Measurements from ENCODE around the gene SPINK1. TPM values are rescaled to one million over a fixed set of nuclear protein-coding genes. Genes with fewer than 3 reads are reported as not detected.

Gene SPINK1
- total and polyA plus RNA-seq, 7 donors: 4.6 to 537 (median 224) TPM; not detected in 3

DNA sequence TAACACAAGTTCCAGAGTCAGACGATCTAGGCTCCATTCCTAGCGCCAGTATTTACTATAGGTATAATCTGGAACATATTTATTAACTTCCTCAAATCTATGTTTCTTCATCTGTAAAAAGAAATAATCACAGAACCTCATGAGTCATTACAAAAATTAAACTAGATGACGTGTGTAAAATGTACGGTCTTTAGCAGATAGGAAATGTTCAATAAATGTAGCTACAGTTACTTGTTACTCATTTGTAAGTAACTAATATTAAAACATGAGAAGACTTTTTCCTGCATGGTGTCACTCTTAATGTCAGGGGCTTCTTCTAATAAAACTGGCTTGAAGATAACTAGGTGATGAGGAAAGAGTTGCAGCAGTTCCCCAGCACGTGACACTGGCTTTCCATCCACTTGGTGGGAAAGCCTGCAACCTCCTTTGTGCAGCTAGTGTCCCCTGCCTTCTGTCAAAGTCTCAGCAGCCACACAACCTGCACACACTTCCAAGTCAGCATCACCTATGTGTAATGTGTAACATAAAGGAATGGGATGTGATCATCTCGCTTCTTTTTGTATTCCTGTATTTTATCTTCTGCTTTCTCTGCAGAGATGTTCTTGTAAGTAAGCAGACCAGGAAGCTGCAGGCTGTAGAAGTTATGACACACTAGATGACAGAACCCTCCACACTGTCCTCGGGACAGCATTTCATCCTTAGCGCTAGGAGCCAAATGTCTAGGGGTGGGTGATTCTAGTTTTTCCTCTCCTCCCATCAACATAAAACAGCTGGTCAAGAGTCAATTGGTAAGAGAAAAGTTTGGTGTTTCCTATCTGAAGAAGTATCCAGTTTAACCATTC is 47.1 kb downstream of the SPINK1 start:
- WGBS, 2 donors: 43 to 66% methylated on average over 8 of the region's 8 CpGs
- TF ChIP-seq, protein P1, sequence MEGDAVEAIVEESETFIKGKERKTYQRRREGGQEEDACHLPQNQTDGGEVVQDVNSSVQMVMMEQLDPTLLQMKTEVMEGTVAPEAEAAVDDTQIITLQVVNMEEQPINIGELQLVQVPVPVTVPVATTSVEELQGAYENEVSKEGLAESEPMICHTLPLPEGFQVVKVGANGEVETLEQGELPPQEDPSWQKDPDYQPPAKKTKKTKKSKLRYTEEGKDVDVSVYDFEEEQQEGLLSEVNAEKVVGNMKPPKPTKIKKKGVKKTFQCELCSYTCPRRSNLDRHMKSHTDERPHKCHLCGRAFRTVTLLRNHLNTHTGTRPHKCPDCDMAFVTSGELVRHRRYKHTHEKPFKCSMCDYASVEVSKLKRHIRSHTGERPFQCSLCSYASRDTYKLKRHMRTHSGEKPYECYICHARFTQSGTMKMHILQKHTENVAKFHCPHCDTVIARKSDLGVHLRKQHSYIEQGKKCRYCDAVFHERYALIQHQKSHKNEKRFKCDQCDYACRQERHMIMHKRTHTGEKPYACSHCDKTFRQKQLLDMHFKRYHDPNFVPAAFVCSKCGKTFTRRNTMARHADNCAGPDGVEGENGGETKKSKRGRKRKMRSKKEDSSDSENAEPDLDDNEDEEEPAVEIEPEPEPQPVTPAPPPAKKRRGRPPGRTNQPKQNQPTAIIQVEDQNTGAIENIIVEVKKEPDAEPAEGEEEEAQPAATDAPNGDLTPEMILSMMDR (IDR thresholded peaks at IDR 0.05): no peak
- TF ChIP-seq POLR2A (IDR thresholded peaks at IDR 0.05): no peak
- TF ChIP-seq EP300 (IDR thresholded peaks at IDR 0.05): no peak
- no peak for TF ChIP-seq POLR2AphosphoS5 (IDR thresholded peaks at IDR 0.05)
- no peaks in the 10 kb centered on the region for H3K27me3 ChIP-seq
- no peak overlapping the region for H3K4me3 ChIP-seq
- H3K27ac ChIP-seq: no peak overlapping the region
- no peaks in the 10 kb centered on the region for H3K36me3 ChIP-seq
- no peak for DNase-seq
- intact Hi-C loops (cut with DNase I): no loop called here
- no peaks in the 10 kb centered on the region for H3K9me3 ChIP-seq
- peaks cover 2 to 36% (median 25%) of the 10 kb centered on the region in 4 donors for H3K4me1 ChIP-seq

DNA sequence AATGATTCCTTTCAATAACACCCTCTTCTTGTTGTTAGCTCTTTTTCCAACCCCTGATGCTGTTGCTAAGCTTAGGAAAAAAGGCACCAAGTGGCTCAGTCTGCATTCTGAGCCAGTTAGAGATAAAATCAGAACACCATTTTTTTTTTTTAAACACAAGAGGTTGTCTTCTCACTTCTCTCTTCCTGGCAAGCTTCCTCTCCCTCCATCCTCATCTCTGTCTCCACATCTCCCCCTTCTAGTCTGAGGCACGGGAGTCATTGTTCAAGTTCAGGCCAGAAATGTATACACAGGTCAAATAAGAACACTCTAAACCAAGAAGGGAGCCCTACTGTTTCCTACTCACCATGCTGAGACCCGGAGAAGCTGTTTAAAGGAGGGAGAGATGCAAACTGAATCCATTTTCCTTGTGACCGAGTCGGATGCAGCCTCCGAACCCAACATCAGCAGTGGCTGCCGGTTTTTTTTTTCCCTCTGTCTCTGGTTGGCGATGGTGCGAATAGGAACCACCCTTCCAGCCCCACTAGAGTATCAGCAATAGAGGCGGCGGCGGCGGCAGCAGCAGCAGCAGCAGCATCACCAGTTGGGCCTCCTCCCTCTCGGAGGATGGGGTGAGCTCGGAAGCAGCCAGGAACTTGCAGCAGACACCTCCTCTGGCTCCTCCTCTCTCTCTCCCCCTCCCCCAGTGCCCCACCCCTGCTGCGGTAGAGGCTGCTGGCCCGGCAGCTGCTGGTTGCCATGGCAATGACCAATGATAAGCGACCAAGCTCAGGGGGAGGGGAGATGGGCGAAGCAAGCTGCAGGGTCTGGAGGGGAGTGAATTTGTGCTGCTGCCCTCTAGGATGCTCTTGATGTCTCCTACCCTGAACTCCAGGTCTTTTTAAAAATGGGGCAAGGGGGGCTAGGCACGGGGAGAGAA is 49.1 kb downstream of the SPINK1 start, which contains the start of gene JAKMIP2:
TSS of gene JAKMIP2 (minus strand) at position 619 of the 919 bp plus-strand sequence. CDS start 110,922 bp downstream, outside the sequence.
- no peaks in the 10 kb centered on the region for H3K27me3 ChIP-seq
- WGBS, 2 donors: 2 to 7% methylated on average over 19 of the region's 19 CpGs
- peak within 1 kb of the TSS in 3 of 4 donors; percentile 48 to 54 (median 48) for H3K27ac ChIP-seq
- intact Hi-C loops (cut with DNase I): no loop called here
- peak; percentile 76 for DNase-seq
- peaks cover 0 to 16% (median 10%) of the 10 kb centered on the region in 4 donors for H3K4me1 ChIP-seq
- H3K4me3 ChIP-seq: peak within 1 kb of the TSS; percentile 23 to 37 (median 33)
- H3K36me3 ChIP-seq: no peaks in the 10 kb centered on the region
- TF ChIP-seq POLR2AphosphoS5 (IDR thresholded peaks at IDR 0.05) (peak in 2 of 4 donors; percentile 61 to 65), POLR2A (IDR thresholded peaks at IDR 0.05) (no peak)
- H3K9me3 ChIP-seq: no peaks in the 10 kb centered on the region

DNA sequence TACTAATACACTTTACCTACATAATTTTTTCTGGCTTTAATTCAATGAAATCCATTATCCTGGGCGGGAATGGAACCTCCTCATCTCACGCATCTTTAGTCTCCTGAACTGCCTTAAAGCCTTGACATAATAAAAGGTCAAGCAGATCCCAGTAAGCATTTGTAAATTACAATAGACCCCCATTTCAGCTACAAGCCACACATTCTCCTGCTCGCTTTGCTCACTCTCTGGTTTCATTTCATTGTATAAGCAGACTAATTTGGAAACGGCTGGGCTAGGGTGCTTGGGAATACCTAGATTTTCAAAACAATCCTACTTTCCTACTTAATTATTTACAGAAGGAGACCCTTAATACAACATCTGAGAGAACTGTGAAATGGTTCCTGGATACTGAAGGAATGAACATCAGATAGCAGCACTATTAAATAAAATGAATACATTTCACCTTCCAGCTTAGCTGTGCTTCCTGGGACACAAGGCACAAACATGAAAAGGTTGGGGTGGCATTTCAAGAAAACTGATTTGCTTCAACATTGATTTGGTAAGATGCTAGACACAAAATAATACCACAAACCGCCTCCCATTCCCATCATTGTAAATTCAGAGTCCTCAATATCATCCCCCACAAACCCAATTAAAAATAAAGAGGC is 50.4 kb downstream of the SPINK1 start:
- no peaks in the 10 kb centered on the region for H3K9me3 ChIP-seq
- H3K27me3 ChIP-seq: no peaks in the 10 kb centered on the region
- DNase-seq: no peak
- no peak overlapping the region for H3K27ac ChIP-seq
- peak overlapping the region in 1 of 4 donors; percentile 37 for H3K4me3 ChIP-seq
- intact Hi-C loops (cut with DNase I): no loop called here
- TF ChIP-seq POLR2AphosphoS5 (IDR thresholded peaks at IDR 0.05) (no peak), POLR2A (IDR thresholded peaks at IDR 0.05) (no peak)
- TF ChIP-seq, protein P1 (IDR thresholded peaks at IDR 0.05): no peak
- H3K4me1 ChIP-seq: peaks cover 0 to 14% (median 4%) of the 10 kb centered on the region in 4 donors
- no peaks in the 10 kb centered on the region for H3K36me3 ChIP-seq
- 88 to 91% methylated on average over 5 of the region's 5 CpGs for WGBS, 2 donors

DNA sequence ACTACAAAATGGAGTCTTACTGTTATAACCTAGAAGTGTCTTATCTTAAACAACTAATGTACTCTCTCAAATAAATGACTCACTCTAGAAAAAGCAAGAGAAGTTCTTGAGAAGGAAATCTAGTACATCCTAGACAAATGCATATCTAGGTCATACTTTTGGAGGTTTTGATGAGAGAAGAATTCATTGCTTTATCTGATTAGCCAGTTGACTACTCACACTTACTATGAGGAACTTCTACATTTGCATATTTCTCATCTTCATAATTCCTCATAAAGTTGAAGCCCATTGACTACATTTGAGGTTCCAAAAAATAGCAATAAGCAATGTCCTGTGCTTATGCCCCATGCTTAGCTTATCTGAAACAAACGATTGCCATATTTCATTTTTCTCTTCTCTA is 51.8 kb downstream of the SPINK1 start:
- intact Hi-C loops (cut with DNase I): no loop called here
- Histone ChIP-seq H3K4me1 (peaks cover 0 to 14% (median 4%) of the 10 kb centered on the region in 4 donors), H3K4me3 (no peak overlapping the region), H3K27ac (no peak overlapping the region), H3K27me3 (no peaks in the 10 kb centered on the region), H3K36me3 (no peaks in the 10 kb centered on the region), H3K9me3 (no peaks in the 10 kb centered on the region)
- no peak for DNase-seq
- TF ChIP-seq POLR2A (IDR thresholded peaks at IDR 0.05): no peak
- no peak for TF ChIP-seq POLR2AphosphoS5 (IDR thresholded peaks at IDR 0.05)
- TF ChIP-seq, protein P1 (IDR thresholded peaks at IDR 0.05): no peak
- no peak for TF ChIP-seq EP300 (IDR thresholded peaks at IDR 0.05)
- WGBS, 2 donors: 87 to 89% methylated on average over 1 of the region's 1 CpG
